Measurements from ENCODE around the gene GPR143.

Gene GPR143

DNA sequence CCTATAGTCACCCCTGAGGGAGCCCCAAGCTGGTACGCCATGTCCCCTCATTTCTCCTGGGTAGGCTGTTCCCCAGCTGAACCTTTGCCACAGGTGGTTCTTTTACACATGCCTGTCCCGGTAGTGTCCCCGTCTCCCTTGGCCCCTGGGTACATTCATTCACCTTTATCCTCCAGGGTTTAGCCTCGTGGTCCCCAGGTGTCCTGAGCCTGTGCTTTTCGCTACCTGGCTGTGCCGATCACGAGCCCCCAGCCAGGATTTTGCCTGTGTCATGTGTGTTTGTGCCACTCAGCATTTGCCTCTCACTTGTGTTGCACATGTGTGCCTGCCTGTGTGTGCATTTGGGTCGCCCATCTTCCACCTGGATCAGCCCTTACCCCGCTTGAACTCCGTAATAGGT is 57.6 kb downstream of the GPR143 start:
- no peak for DNase-seq

DNA sequence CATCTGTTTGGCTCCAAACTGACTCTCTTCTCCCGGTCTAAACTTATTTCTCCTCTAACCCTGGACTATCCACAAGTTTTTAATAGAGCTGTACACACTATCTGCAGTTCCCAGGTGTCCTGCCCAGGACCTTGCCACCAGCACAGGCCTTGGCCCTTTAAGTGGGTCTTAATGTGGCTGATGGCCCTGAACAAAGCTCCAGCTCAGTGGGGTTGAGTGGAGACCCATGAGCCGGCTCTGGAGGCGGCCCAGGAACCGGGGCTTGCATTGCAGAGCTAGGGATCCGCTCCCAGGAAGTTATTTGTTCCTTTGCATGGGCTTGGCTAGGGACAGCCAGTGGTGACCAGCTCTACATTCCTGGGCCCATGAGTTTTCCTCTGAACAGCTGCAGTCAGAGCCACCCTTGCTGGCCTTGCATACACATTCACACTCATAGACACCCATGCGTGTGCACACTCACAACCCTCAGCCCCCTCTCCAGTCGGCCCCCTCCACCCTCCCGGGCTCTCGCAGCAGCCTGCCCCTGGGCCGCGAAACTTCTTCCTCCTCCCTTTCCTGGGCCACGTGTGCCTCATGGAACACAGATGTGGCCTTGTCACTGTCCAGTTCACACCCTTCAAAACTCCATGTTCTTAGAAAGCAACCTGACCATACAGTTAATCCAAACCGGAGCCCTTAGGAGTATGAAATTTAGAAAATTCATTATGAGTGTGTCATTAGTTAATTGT is 58.2 kb downstream of the GPR143 start:
- DNase-seq: no peak

DNA sequence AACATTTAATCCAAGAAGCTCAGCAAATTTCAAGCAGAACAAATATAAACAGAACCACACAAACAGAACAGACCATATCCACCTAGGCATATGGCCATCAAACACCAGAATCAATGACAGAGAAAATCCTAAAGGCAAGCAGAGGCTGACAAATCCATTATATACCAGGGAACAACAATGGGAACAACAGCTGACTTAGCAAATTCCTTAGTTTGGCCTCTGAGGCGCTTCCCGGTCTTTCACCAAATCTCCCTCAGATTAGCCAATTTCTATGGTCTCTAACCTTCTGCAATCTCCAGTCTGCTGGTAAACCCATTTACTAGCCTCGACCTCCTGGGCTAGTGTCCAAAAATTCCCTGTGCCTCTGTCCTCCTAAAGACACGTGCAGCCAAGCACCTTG is 59.2 kb downstream of the GPR143 start:
- DNase-seq: no peak

DNA sequence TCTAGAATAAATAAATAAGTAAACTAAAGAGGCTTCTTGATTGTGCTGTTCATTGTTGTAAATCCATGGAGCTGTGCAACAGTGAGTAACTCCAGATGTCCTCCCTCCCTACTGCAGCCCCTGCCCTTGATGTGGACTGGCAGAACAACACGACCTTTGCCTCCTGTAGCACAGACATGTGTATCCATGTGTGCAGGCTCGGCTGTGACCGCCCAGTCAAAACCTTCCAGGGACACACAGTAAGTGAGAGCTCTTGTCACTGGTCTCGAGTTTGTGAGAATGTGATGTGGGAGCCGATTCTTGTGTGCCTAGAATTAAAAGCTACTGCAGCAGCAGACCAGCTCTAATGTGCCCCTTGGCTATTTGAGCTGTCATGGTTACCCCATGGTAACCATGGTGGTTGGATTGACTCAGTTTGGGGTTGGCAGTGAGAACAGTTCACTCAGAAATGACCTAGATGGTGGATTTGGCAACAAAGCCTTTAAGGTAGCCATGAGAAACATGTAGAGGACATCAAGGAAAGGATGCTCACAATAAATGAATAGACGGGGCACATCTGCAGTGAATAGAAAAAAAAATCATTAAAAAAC is 60.7 kb downstream of the GPR143 start:
- no peak for DNase-seq

DNA sequence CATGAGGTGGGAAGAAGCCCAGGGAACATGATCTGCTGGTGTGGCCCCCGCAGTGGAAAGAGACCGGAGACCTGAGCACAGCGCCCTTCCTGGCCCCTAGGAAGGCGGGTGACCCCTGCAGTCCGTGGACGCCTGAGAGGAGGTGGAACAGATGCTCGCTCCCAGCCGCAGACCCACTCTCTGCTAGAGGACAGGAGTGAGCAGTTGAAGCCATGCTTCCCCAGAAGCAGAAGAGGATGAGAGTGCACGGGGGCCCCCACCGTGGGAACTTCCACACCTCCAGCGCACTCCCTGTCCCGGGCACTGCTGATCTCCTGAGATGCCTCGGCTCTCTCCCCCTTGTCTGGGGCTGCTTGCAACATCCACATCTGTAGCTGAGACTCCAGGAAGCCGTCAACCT is 62.2 kb downstream of the GPR143 start:
- no peak for DNase-seq

DNA sequence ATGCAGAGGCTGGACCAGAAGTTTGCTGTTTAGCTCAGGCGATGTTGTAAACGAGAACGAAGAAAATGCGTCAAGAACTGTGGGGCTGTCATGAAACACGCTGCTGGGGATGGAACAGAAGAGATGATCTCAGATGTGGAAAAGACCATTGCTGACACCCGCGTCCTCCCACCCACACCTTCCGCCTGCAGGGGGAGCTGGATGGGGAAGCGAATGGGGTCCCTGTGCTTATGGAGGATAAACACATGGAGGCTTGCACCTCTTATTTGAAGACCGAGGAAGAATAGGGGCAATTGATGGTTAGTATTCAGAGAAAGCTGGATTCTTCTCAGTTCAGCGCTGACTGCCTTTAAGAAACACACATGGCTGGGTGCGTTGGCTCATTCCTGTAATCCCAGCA is 63.9 kb downstream of the GPR143 start:
- no peak for DNase-seq

DNA sequence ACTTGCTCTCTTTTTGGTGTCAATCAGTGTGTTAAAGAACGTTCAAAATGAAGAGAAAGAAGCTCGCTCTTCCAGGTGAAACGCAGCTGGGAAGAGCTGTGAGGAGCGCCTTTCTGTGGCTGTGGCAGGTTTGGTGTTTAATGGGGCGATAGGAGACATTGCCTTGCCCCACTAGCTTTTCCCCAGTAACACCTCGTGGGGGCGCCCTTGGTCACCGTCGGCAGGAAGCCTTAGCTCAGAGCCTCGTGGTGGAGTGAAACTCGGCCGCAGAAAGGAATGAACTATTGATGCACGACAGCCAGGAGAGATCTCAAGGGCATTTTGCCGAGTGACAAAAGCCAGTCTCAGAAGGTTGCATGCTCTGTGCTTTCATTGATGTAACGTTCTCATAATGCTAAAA is 65.1 kb downstream of the GPR143 start:
- DNase-seq: no peak

DNA sequence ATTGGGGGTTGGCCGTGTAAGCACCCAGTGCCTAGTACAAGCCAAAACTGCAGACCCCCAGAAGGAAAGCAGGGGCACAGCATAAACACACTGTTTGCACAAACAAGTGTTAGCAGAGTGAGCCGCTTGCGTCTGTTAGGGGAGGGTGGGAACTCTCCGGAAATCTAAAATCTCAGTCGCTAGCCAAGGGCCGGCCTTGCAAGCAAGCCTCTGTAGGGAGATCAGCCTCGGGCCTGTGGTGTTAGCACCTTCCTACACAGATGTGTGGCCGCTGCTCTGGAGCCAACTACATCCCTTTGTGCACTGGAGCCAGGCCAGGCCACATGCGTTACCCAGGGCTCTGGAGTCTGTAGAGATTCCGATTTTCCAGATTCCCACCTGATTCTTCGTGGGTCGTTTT is 67.1 kb downstream of the GPR143 start:
- no peak for DNase-seq

DNA sequence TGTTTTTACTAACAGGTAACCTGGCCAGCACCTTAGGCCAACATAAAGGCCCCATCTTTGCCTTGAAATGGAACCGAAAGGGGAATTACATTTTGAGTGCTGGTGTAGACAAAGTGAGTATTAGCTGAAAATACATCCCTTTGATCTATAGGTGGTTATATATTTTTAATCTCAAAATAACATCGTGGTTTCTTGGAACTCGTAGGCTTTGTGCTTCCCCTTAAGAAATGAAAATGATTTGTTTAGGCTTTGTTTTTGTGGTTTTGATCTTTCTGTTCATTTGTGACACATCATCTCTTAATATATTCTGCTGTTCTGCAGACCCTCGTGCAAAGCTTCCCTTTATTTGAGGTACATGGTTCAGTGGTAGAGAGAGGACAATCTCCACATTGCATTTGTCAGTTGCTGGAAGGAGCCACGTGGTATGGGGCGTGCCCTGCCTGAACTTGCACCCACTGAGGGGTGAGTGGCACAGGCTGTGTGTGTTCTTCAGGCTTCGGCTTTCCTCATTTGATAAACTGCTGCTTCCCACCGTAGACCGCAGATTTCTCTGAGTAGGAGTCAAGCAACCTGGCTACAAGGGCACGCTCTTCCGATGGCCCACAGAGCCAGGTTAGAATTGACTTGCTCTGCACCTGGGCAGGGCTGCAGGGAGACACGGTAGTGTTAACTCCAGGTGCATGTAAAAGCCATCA is 72.2 kb downstream of the GPR143 start:
- no peak for DNase-seq

DNA sequence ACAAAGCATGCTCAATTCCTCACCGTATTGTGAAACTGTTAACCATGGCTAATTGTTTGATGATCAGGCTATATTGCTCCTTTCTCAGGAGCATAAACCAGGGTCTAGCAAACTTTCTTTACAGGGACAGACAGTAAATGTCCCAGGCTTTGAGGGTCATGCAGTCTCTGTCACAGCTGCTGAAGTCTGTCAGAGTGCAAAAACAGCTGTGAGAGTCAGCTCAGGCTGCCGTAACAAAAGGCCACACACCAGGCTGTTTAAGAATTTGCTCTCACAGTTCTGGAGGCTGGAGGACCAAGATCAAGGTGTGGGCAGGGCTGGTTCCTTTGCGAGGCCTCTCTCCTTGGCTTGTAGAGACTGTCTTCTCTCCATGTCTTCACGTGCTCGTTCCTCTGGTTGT is 75.6 kb downstream of the GPR143 start:
- DNase-seq: no peak

DNA sequence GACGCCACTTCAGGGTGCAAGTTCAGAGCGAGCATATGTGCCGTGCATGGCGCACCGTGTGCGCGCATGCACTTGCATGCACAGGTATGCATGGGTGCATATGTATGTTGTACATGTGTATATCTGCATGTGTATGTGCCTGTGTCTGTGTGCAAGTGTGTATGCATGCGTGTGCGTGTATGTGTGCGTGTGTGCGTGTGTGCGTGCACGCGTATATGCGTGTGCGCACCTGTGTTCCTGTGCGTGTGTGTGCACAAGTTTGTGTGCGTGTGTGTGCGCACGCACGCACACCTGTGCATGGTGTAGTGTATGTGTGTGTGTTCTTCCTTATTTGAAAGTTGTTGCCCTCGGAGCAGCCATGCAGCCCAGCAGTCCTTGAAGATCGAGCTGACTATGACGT is 76.8 kb downstream of the GPR143 start:
- no peak for DNase-seq

DNA sequence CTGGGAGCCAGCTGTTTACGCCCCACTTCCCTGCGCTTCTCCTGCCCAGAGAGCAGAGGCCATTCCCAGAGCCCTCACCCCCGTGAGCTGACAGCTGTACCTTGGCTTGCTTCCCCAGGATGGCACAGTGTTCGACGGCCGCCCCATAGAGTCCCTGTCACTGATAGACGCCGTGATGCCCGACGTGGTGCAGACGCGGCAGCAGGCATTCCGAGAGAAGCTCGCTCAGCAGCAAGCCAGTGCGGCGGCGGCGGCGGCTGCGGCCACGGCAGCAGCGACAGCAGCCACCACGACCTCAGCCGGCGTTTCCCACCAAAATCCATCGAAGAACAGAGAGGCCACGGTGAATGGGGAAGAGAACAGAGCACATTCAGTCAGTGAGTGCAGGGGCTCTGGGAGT is 77.7 kb downstream of the GPR143 start:
- DNase-seq: no peak

DNA sequence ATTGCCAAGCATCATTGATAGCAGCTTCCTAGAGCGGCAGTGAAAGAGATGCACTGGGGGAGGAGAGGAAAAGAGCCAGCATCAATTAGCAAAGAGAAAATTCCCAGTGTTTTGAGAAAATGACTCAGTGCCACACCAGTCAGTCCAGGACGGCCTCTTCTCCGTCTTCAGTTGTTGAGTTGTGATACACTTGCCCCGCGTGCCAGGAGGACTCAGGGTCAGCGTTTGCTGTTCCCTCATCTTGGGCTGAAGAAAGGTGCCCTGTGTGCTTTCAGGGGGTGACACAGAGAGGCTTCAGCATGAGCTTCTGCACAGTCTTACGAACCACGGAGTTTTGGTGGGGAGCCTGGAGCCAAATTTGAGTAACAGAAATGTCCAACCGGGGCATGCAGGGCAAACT is 82.3 kb downstream of the GPR143 start:
- DNase-seq: no peak

DNA sequence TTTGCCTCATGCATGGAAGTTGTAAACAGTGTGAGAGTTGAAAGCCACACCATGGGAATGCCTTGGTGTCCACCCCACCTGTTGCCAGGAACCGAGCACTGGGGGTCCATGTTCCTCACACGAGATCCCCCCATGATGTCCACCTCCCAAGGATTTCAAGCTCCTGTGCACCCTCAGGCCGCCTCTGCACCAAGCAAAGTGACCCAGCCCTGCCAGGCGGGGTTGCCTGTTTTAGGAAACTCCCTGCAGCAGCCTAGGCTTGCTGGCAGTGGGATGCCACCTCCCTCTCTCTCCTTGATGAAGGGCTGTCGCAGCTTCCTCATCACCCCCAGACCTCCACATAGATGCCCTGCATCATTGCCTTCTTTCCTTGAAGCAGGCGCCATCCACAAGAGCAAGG is 82.8 kb downstream of the GPR143 start:
- no peak for DNase-seq

DNA sequence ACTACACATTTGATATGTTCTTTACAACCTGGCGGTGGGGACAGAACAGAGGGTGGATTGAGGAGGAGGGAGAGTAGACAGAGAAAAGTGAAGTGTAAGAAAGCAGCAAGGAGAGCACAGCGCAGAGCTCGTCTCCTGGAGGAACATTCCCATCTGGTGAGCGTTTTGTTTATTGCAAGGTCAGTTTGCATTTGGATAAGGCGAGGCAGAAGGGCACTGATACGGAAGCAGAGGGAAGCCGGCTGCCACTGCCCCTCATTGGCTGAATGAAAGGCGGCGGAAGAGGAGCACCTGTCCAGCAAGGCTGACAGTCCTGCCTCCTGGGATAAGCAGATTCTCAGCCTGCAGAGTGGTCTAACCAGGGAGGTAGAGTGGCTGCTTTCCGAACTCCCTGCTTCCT is 83.2 kb downstream of the GPR143 start:
- DNase-seq: no peak

DNA sequence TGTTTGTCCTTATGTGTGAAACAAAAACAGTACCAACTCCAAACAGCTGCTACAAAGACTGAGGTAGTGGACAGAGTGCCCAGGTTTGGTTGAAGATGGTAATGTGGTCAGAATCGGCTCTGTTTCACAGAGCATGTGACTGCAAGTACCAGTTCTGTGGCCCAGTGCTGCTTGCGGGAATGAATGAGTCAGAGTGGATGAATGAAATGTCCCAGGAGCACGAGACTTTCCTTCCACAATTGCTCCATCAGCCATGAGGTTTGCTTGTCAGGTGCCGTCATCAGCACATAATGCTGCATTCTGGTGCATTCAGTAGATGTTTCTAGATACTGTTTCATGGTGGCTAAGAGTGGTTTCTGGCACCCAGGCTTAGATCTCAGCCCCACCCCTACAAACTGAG is 84.2 kb downstream of the GPR143 start:
- DNase-seq: no peak

DNA sequence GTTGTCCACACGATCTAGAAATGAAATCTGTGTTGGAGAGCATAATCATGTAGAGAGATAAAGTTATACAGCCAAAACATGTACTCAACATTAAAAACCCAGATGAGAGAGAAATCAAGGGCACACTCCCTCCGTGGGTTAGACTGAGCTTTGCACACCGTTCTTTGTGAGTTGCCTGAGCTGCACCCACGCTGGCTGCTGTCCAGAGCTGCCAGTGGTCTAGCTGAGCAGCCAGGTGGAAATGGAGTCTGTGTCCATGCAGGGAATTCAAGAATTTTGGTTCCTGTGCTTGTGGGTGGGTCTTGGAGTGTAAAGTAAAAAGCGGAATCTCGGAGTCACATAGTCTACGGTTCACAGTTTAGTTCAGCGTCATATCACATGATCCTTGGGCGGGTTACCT is 84.6 kb downstream of the GPR143 start:
- DNase-seq: no peak

DNA sequence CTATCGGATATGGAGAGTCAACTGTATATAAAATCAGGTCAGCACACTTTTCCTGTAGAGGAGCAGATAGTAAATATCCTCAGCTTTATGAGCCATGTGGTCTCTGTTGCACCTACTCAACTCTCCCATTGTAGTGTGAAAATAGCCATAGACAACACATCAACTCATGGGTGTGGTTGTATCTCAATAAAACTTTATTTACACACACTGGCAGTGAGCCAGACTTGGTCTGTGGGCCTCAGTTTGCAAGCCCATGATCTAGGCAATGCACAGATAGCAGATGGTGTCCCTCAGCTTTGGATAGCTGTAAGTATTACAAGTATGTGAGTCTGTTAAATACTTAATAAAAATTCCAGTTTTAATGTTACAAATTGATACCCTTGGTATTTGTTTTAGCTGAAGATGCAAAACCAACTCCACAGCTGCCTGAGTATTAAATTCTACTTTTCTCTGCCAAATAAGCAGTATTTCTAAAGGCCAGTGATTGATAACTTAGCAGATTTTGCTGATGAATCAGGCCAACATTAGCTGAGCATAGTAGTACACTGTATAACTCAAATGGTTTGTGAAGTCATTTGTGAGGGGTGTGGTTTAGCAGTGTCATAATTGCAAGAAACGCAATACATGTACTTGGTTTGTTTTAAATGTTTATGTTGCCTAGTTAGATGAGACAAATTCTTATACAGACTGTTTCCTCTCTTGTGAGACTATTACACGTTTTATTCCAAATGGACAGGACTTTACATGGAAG is 87.3 kb downstream of the GPR143 start:
- DNase-seq: no peak

DNA sequence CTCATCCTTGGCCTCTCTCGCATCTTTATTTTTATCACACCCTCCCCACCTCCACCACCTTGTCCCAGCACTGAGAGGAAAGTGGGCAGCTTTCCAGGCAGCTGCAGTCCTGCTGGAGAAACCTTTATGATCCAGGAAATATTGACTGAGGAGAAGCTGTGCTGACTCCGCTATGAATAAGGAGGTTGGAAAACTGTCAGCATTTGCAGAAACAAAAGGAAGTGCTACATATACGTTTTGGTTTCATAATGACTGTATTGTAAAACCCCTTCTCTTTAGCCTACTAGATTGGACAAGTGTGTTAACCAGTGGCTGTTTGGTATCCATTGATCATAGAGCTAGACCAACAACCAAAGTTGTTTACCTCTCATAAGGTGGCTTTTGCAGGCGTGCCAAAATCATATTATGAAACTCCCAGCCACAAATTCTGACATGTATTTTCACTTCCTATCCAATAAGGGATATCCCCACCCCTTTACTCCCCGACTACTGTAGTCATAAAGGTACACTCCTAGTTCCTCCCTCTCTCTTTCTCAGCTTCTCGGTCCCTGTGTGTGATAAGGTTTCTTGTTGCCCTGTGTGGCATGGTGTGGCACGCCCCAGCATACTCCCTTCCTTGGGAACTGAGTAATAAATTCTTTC is 88.4 kb downstream of the GPR143 start:
- no peak for DNase-seq

DNA sequence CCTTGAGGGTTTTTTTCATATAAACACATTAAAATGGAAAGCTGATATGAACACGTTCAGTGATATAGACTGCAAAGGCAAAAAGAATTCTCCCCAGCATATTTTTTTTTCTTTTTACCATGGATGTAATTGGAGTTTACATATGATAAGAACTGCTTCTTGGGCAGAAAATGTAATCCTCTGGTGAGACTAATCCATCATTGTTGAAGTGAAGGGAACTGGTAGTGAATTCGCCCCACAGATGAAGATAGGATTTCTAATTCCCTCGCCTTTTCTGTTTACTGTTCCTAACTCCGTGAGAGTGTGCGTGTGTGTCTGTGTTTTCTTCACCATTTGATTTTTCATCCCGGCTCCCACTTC is 88.9 kb downstream of the GPR143 start:
- no peak for DNase-seq

DNA sequence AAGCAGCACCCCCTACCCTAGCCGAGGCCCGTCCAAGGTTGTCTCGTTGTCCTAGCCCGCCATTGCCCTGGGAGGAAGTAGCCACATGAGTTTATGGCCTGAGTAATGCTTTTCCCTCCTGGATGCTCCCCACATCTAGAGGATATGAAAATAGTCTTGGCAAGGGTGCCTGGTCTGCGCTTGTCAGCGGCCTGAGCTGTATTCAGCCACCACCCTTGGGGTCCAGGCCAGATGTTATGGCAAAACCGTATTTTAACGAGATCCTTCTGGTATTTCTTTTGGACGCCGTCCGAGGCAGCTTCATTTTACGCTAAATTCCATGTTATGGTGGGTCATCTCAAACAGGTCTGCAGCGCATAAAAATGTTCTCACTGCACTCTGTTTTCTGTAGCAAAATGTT is 89.3 kb downstream of the GPR143 start:
- no peak for DNase-seq
